ENCODE results near the gene TUBGCP6.

DNA sequence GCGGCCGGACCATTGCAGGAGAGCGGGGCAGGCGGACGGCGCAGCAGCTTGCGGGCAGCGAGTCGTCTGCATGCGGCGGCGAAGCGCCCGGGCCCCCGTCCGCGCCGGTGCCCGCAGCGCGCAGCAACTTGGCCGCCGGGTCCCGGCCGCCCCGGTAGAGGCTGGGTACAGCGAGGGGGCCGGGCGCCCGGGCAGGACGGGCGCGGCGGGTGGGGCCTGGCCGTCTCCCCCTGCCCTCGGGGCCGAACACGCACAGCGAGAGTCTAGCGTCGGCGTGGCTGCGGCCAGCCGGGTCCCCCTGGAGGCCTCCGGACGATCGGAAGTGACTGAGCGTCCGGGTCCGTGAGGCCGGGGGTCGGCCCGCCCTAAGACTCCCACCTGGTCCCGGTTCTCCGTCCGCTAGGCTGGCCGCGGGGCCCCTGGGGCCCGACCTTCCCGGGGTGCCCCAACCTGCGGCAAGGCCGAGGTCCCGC is 59.9 kb downstream of the TUBGCP6 start:
- no peak for TF ChIP-seq POLR2AphosphoS5 (IDR thresholded peaks at IDR 0.05; ENCODE audit: low read depth)
- no peak for TF ChIP-seq EZH2phosphoT487 (IDR thresholded peaks at IDR 0.05; ENCODE audit: unreplicated experiment)
- no peak for TF ChIP-seq STAT1 (IDR thresholded peaks at IDR 0.05; ENCODE audit: unreplicated experiment)
- TF ChIP-seq, protein P1, sequence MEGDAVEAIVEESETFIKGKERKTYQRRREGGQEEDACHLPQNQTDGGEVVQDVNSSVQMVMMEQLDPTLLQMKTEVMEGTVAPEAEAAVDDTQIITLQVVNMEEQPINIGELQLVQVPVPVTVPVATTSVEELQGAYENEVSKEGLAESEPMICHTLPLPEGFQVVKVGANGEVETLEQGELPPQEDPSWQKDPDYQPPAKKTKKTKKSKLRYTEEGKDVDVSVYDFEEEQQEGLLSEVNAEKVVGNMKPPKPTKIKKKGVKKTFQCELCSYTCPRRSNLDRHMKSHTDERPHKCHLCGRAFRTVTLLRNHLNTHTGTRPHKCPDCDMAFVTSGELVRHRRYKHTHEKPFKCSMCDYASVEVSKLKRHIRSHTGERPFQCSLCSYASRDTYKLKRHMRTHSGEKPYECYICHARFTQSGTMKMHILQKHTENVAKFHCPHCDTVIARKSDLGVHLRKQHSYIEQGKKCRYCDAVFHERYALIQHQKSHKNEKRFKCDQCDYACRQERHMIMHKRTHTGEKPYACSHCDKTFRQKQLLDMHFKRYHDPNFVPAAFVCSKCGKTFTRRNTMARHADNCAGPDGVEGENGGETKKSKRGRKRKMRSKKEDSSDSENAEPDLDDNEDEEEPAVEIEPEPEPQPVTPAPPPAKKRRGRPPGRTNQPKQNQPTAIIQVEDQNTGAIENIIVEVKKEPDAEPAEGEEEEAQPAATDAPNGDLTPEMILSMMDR (conservative IDR thresholded peaks at IDR 0.05; ENCODE audit: low read depth in 2 of 2) = no peak
- TF ChIP-seq, protein P2, sequence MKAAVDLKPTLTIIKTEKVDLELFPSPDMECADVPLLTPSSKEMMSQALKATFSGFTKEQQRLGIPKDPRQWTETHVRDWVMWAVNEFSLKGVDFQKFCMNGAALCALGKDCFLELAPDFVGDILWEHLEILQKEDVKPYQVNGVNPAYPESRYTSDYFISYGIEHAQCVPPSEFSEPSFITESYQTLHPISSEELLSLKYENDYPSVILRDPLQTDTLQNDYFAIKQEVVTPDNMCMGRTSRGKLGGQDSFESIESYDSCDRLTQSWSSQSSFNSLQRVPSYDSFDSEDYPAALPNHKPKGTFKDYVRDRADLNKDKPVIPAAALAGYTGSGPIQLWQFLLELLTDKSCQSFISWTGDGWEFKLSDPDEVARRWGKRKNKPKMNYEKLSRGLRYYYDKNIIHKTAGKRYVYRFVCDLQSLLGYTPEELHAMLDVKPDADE (IDR thresholded peaks at IDR 0.05) = no peak
